Peyer's patch (tissue), 4 donors: Measurements from ENCODE around the gene SLC9A3.

Experiments
- POLR2A ChIP-seq, 2 donors: fragments of 450-650 bp; IDR thresholded peaks; one replicate each; pipeline ENCODE4 v1.5.1; 2017; ENCODE audit warnings: antibody characterized with exemption in 2 of 2, mild to moderate bottlenecking in 2 of 2, moderate library complexity in 2 of 2
- TF ChIP-seq, protein P1 (sequence below), 6 experiments: fragments of 450-650 bp in 4 of 6; fragments of 200-600 bp in 2 of 6; sonication (generic) in 1 of 6; IDR thresholded peaks; one replicate each; pipeline ENCODE4 v1.5.1; 2017 to 2019; ENCODE audit warnings: antibody characterized with exemption in 6 of 6, mild to moderate bottlenecking in 3 of 6, moderate library complexity in 1 of 6

DNA sequence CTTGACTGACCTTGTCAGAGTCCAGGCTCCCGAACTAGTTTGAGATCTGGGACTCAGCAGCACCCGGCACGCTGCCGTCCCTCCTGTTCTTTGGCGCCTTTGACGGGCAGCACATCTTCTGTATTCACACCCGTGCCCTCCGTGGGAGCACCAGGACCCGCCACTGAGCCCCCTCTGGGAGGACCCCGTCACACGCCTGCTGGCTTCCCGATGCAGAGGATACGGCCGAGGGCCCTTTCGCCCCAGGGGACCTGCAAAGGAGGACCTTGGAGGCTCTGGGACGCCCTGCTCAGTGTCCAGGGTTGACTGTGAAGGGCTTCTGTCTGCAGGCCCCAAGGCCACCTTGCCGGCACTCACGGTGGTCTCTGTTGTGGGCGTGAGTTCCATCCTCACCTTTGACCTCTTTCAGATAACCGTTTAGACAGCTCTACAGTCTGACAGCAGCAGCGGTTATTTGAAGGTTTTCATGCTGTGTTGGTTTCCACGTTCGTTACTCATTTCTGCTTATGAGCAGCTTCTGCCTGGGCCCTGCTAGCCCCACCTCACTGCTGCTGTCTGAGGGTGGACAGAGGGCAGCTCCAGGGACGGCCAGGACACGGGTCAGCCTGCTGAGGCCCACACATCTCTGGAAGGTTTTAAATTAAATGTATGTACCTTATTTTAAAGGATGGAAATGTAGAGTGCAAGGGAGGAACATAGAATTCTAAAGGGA is 93.9 kb downstream of the SLC9A3 start:
- no peak for TF ChIP-seq POLR2A (IDR thresholded peaks at IDR 0.05)
- TF ChIP-seq, protein P1, sequence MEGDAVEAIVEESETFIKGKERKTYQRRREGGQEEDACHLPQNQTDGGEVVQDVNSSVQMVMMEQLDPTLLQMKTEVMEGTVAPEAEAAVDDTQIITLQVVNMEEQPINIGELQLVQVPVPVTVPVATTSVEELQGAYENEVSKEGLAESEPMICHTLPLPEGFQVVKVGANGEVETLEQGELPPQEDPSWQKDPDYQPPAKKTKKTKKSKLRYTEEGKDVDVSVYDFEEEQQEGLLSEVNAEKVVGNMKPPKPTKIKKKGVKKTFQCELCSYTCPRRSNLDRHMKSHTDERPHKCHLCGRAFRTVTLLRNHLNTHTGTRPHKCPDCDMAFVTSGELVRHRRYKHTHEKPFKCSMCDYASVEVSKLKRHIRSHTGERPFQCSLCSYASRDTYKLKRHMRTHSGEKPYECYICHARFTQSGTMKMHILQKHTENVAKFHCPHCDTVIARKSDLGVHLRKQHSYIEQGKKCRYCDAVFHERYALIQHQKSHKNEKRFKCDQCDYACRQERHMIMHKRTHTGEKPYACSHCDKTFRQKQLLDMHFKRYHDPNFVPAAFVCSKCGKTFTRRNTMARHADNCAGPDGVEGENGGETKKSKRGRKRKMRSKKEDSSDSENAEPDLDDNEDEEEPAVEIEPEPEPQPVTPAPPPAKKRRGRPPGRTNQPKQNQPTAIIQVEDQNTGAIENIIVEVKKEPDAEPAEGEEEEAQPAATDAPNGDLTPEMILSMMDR (IDR thresholded peaks at IDR 0.05) = no peak
